HepG2 (cell line): ENCODE measurements around the gene TNFRSF9. TPM values are rescaled to one million over a fixed set of nuclear protein-coding genes. Genes with fewer than 3 reads are reported as not detected.

Source experiments
- ATAC-seq: fragments of 200-7000 bp; cut with Tn5 transposase; 3 replicates; pipeline ENCODE4 v1.9.1; 2020; ENCODE audit warnings: mild to moderate bottlenecking, moderate library complexity
- BruUV-seq: library from RNA; stranded (reverse); fragments of 400-500 nt; replicated peaks from 2 replicates; lab custom pipeline; 2021; lab: Mats Ljungman, UMichigan
- CTCF ChIA-PET: fragments of 300-600 bp; formaldehyde crosslinking; extraction: SDS; loops from one replicate; lab custom pipeline; 2021; ENCODE audit warnings: low total read pairs, inconsistent platforms, low intra/inter-chr PET ratio; lab: Yijun Ruan, JAX
- POLR2A ChIA-PET: fragments of 350-600 bp; sonication (Branson Sonifier 250); formaldehyde crosslinking; loops from one replicate; lab custom pipeline; 2020; ENCODE audit warnings: antibody characterized with exemption, inconsistent platforms; lab: Yijun Ruan, JAX
- DNase-seq: peaks from one replicate; pipeline ENCODE4 v3.0.0-alpha.2; 2015; ENCODE audit warnings: low spot score
- FAIRE-seq: peaks from 3 replicates; lab custom pipeline; 2011; peaks lifted over from hg19 to GRCh38; lab: Jason Lieb, UNC
- H2AFZ ChIP-seq: one replicate; pipeline ENCODE4 v1.6.1; 2011; ENCODE audit warnings: low read length, inconsistent platforms
- H3K27ac ChIP-seq: fragments of 300-600 bp; 3 replicates; pipeline ENCODE4 v1.8.0; 2011; ENCODE audit warnings: mixed run types, mild to moderate bottlenecking, mixed read lengths, low read length, inconsistent platforms; ENCODE audit not compliant: insufficient read depth; ENCODE audit errors: extremely low read length
- H3K27me3 ChIP-seq, 2 experiments: fragments of 200-600 bp in 1 of 2; 2 replicates in 1 of 2; 3 replicates in 1 of 2; pipeline versions ENCODE4 v1.6.0 to v1.8.0; 2011; ENCODE audit warnings: low read length in 2 of 2, mild to moderate bottlenecking in 2 of 2, moderate library complexity in 2 of 2, inconsistent platforms in 1 of 2; ENCODE audit not compliant: insufficient read depth in 2 of 2, control insufficient read depth in 1 of 2
- H3K36me3 ChIP-seq, 2 experiments: fragments of 200-600 bp in 1 of 2; replicated peaks in 1 of 2; 2 replicates in 1 of 2; 3 replicates in 1 of 2; pipeline versions ENCODE4 v1.5.1 to v1.8.0; 2011; ENCODE audit warnings: low read length in 2 of 2, inconsistent platforms in 1 of 2; ENCODE audit not compliant: insufficient read depth in 2 of 2, control insufficient read depth in 1 of 2
- H3K4me1 ChIP-seq: 2 replicates; pipeline ENCODE4 v1.5.1; 2012; ENCODE audit warnings: low read length, inconsistent platforms; ENCODE audit not compliant: insufficient read depth
- H3K4me2 ChIP-seq: 2 replicates; pipeline ENCODE4 v1.6.0; 2011; ENCODE audit warnings: low read depth, low read length, inconsistent platforms
- H3K4me3 ChIP-seq, 3 experiments: fragments of 200-600 bp in 1 of 3; sonication (generic), shearing (Covaris generic) in 1 of 3; replicated peaks in 1 of 3; 2 replicates each; pipeline ENCODE4 v1.5.1; 2011 to 2016; ENCODE audit warnings: low read length in 3 of 3, inconsistent platforms in 2 of 3, low read depth in 2 of 3, mild to moderate bottlenecking in 2 of 3, control low read depth in 1 of 3, mixed read lengths in 1 of 3; ENCODE audit not compliant: insufficient read depth in 1 of 3
- H3K79me2 ChIP-seq: one replicate; pipeline ENCODE4 v1.6.1; 2011; ENCODE audit warnings: low read length, inconsistent platforms; ENCODE audit not compliant: insufficient read depth
- H3K9ac ChIP-seq: 2 replicates; pipeline ENCODE4 v1.6.0; 2011; ENCODE audit warnings: mild to moderate bottlenecking, low read depth, low read length, inconsistent platforms; ENCODE audit not compliant: insufficient read depth
- H3K9me3 ChIP-seq: 2 replicates; pipeline ENCODE4 v1.5.1; 2012; ENCODE audit warnings: mild to moderate bottlenecking, low read length
- H4K20me1 ChIP-seq: 2 replicates; pipeline ENCODE4 v1.6.0; 2011; ENCODE audit warnings: inconsistent platforms, mild to moderate bottlenecking, low read length, moderate library complexity; ENCODE audit not compliant: insufficient read depth
- AGO2 ChIP-seq: fragments of 200-400 bp; formaldehyde crosslinking; optimal IDR thresholded peaks from 2 replicates; pipeline ENCODE3; 2017; ENCODE audit warnings: mild to moderate bottlenecking, low read depth, low read length, moderate library complexity
- FOXO4 ChIP-seq: sonication (generic); formaldehyde crosslinking; conservative IDR thresholded peaks from 2 replicates; pipeline ENCODE4 v1.8.1; 2023; ENCODE audit warnings: missing genetic modification reagents
- HOXA5 ChIP-seq: sonication (generic); formaldehyde crosslinking; IDR thresholded peaks from 2 replicates; pipeline ENCODE4 v1.4.0; 2020; ENCODE audit warnings: missing genetic modification reagents
- POLR2AphosphoS5 ChIP-seq: IDR thresholded peaks from 2 replicates; pipeline ENCODE4 v1.6.1; 2012; ENCODE audit warnings: low read depth, low read length
- RBM22 ChIP-seq: fragments of 200-400 bp; formaldehyde crosslinking; optimal IDR thresholded peaks from 2 replicates; pipeline ENCODE3; 2017; ENCODE audit warnings: mild to moderate bottlenecking, low read length, moderate library complexity
- SP4 ChIP-seq: sonication (generic); formaldehyde crosslinking; IDR thresholded peaks from 2 replicates; pipeline ENCODE4 v1.8.1; 2023; ENCODE audit warnings: mild to moderate bottlenecking, missing genetic modification reagents
- ZKSCAN1 ChIP-seq: fragments of 150-350 bp; IDR thresholded peaks from 2 replicates; pipeline ENCODE4 v1.6.1; 2014; ENCODE audit warnings: low read length
- ZSCAN25 ChIP-seq: sonication (generic); formaldehyde crosslinking; IDR thresholded peaks from 2 replicates; pipeline ENCODE4 v1.8.0; 2022; ENCODE audit warnings: mild to moderate bottlenecking, missing genetic modification reagents
- WGBS: methylation state at CpG from one replicate; pipeline ENCODE4 v1.1.6; 2017; ENCODE audit warnings: low lambda C conversion rate; 5-methylcytosine and 5-hydroxymethylcytosine counted together
- in situ Hi-C: cut with HindIII; loops from 2 replicates; pipeline ENCODE4 v1.10.0; 2017; ENCODE audit warnings: low pct_unique_long_range_greater_than_20kb; ENCODE audit not compliant: extremely low pct_ligation_motif_present
- intact Hi-C: fragments of 100-400 bp; cut with micrococcal nuclease; formaldehyde crosslinking; loops from one replicate; pipeline ENCODE4 v1.10.0; 2022; ENCODE audit not compliant: unreplicated experiment
- polyA plus RNA-seq, 8 experiments: library from polyadenylated mRNA; depleted of rRNA in 3 of 8; stranded (reverse) in 7 of 8; unstranded in 1 of 8; fragments of >200 nt; fragmentation: Illumina TruSeq in 4 of 8; extraction: Trizol in 4 of 8; gene quantifications; 2 replicates each; pipeline versions ENCODE4 v1.2.1 to v1.2.3, GENCODE V29; 2011 to 2016; ENCODE audit warnings: low read depth in 4 of 8, missing spikeins in 1 of 8, mixed read lengths in 1 of 8; ENCODE audit not compliant: insufficient read depth in 1 of 8
- total RNA-seq, 5 experiments: library from RNA; depleted of rRNA; stranded (reverse); fragments of >200 nt; fragmentation: Illumina TruSeq; extraction: Trizol; gene quantifications; 2 replicates each; pipeline ENCODE4 v1.2.3, GENCODE V29; 2016; ENCODE audit warnings: low read depth in 1 of 5

The TNFRSF9 gene
- total and polyA plus RNA-seq, 2 of the 13 experiments (the other 11 are each of a cell fraction or from before 2014, with no cell fraction given), result 0.07 TPM; not detected in 1

GRCh38 chr1:7985851-7986612 is 45.4 kb upstream of the TNFRSF9 start:
- Histone ChIP-seq H3K4me1 (0 out of 2 replicates have a peak, but pooled peaks cover 5% of the 10 kb centered on the region), H3K27ac (no peak overlapping the region), H4K20me1 (no peaks in the 10 kb centered on the region), H3K79me2 (peaks cover 3% of the 10 kb centered on the region), H3K9me3 (no peaks in the 10 kb centered on the region), H3K9ac (no peak overlapping the region), H3K4me2 (no peak overlapping the region), H2AFZ (no peak overlapping the region), H3K27me3 (no peaks in the 10 kb centered on the region; a peak in 1 of 5 replicates), H3K4me3 (no peak overlapping the region), H3K36me3 (peaks cover 19 to 49% of the 10 kb centered on the region in 2 experiments)
- no TSS peak for BruUV-seq
- ChIA-PET POLR2A (no interaction called here), CTCF (no interaction called here)
- WGBS, result 97% methylated on average over 15 of the region's 15 CpGs
- FAIRE-seq (no peak), ATAC-seq (no peak), DNase-seq (no peak)
- TF ChIP-seq SP4 (CRISPR knock-in tag), result no peak
- no peak for TF ChIP-seq ZSCAN25 (CRISPR knock-in tag)
- no peak for TF ChIP-seq FOXO4 (CRISPR knock-in tag)
- peak; percentile 44 for TF ChIP-seq AGO2
- 0 out of 2 replicates have a peak, but pooled peaks have one; percentile 13 for TF ChIP-seq POLR2AphosphoS5
- 0 out of 2 replicates have a peak, but pooled peaks have one; percentile 47 for TF ChIP-seq ZKSCAN1
- TF ChIP-seq RBM22, result peak; percentile 11
- TF ChIP-seq HOXA5 (CRISPR knock-in tag), result no peak
- in situ Hi-C loops, result no loop called here
- intact Hi-C loops, result no loop called here
